HG03558 (cell line): ENCODE results near the gene COASY.
"Not testable (repeated sequence)": the region's sequence is repeated elsewhere in the genome, so short reads cannot be mapped to it uniquely, and the experiment has no call there.

Experiments used
- ATAC-seq: cut with Tn5 transposase; IDR thresholded peaks from one replicate; pipeline ENCODE4 v1.9.1; 2021; ENCODE audit warnings: moderate number of reproducible peaks; ENCODE audit not compliant: unreplicated experiment; ENCODE audit errors: extremely low read depth

The COASY gene

DNA sequence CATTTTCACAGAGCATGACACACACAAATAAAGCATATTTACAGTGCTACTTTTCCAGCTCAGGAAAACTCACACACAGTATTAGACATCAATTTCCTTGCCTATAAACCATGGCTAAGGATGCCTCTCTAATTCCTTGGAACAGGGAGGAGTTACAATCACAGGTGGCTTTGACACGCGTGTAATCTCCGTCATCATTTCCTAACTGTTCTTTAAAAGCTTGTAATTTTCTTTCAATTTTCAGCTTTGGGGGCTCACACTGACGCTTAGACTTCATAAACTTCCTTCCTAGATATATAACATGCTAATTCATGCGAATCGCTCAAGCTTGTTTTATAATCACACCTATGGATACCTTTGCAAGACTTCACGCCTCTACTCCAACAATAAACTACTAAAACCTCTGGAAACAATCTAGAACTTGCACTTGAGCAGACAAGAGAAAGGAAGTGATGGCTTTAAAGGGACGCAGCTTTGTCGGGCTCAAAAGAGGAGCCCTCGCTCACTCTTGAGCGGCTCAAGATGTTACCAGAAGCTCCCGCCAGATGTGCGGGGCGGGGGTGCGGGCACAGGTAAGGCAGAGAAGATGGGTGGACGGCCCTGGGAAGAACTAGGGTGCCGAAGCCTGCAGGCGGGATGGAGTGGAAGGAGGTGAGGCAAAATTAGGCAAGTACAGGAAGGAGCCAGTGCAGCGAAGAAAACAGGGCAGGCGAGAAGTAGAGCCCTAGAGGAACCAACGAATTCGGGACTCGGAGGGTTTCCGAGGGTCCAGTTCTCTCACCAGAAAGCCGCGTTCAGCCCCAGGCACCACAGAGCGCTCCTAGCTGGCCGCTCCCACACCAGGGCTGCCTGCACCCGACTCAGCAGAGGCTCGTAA, 46.6 kb downstream of the COASY start:
- ATAC-seq = no peak

DNA sequence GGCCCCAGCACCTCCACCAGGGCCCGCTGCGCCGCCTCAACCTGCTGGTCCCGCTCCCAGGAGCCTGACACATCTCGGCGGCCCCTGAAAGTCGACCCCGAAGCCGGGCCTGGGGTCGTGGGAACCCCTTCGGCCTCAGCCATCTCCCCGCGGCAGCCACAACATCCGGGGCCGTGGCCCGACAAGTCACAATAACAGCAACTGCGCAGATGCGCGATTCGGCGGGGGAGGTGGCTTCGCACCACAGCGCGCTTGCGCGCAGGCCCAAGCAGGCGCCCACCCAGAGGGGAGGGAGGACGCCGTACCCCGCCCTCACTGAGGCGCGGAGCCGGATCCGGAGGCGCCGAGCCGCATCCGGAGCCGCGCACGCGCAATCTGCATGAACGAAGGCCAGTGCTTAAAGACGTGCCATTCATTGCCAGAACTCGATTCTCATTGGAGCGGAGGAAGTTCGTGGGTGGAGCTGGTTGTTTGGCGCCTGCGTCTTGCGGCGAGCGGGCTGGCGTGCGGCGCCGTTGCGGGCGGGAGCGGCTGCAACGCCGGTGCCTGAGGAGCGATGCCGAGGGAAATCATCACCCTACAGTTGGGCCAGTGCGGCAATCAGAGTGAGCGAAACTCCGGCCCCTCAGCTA, 47.4 kb downstream of the COASY start, which contains the start of the genes RETREG3 and TUBG1:
TSS of gene RETREG3 (minus strand) at position 193 of the 632 bp plus-strand sequence. CDS start at position 143, 50 bp downstream.
TSS of gene TUBG1 (plus strand) at position 502 of the 632 bp plus-strand sequence. CDS start at position 557, 55 bp downstream.
- ATAC-seq = peak; percentile 76

DNA sequence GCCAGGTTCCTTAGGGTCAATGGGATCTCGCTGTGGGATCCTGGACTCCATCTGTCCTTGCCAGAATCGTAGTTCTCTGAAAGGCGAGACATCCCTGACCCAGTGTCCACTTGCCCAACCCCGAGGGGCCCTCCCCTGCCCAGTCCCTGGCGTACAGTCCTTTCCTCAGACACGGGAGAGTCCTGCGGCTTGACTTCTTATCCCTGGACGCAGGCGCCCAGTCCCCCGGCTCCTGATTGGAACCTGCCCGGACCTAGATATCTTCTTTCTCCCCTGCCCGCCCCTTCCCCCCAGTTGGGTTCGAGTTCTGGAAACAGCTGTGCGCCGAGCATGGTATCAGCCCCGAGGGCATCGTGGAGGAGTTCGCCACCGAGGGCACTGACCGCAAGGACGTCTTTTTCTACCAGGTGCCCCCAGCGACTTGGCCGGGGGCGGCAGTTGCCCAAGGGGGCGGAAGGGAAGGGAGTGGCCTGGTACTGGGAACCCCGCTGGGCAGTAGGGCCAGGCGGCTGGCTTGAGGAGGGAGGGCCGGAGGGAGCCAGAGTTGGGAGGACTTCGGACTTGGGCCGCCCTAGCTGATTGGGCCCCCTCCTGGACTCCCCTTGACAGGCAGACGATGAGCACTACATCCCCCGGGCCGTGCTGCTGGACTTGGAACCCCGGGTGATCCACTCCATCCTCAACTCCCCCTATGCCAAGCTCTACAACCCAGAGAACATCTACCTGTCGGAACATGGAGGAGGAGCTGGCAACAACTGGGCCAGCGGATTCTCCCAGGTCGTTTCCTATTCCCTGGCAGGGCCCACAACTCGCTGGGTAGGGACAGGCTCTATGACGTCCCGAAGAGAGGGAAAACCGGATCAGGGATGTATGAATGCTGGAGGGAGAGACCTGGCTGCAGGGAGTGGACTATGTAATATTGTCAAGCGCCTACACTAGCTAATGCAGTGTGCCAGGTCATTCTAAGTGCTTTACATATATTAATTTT, 48.2 kb downstream of the COASY start:
- ATAC-seq = not testable (repeated sequence)

DNA sequence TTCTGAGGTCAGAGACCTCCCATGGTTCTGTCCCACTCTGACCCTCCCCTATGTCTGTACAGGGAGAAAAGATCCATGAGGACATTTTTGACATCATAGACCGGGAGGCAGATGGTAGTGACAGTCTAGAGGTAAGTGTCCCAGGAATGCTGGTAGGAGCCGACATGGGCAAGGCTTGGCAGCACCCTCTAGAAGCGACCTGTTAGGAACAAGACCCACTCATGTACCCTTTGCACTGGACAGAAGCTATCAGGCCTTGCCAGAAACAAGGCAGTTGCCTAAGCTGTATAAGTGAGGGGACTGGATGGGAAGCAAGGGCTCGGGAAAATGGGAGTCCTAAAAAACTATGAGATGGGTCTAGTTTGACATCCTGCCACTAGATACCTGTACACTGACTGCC, 50.1 kb downstream of the COASY start:
- ATAC-seq = no peak

DNA sequence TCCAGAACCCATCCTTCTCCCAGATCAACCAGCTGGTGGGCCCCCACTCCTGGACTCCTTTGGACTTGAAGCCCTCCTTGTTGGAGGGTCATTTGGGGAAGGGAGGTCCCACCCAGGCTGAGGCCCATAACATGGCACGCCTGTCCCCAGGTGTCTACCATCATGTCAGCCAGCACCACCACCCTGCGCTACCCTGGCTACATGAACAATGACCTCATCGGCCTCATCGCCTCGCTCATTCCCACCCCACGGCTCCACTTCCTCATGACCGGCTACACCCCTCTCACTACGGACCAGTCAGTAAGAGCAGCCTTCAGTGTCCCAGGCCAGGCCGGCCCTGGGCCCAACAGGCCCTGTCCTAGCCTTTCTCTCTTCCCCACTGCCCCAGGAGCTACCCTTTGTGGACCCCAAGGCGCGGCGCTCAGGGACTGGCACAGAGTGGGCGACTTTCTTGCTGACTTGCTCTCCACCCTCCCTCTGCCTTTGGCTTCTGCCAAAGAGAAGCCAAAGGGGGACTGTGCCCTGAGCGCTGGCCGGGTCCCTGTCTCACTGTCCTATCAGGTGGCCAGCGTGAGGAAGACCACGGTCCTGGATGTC, 51.8 kb downstream of the COASY start:
- ATAC-seq = no peak
